ENCODE measurements around the gene PHTF1. TPM values are rescaled to one million over a fixed set of nuclear protein-coding genes. Genes with fewer than 3 reads are reported as not detected.

The PHTF1 gene
- total RNA-seq, 2 donors from 2014 or later = 17.0 to 24.5 TPM

GRCh38 chr1:113663165-113663951, 95.9 kb downstream of the PHTF1 start:
- no peak for ATAC-seq
- Mint-ChIP-seq H3K27ac (no peak overlapping the region), H3K36me3 (no peaks in the 10 kb centered on the region), H3K9me3 (no peaks in the 10 kb centered on the region)
- DNase-seq (ENCODE audit: low spot score in 2 of 2) = no peak

DNA sequence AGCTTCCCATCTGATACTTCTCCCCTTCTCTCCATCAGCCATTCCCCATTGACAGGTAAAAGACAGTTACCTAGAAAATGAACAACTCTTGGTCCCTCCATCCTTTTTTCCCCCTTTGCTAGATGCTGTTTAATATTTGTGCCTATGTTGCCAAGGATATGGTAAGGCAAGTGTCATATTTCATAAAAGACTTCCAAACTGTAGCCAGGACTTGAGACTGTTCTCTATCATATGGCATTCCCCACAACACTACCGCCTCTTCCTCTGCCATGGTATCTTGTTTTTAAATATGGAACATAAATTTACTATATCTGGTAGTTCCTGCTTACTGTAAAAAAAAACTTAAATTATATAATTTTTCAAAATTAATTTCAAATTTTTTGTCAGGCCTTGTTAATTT, 97.2 kb downstream of the PHTF1 start:
- H3K36me3 Mint-ChIP-seq = no peaks in the 10 kb centered on the region
- no peak for ATAC-seq
- DNase-seq (ENCODE audit: low spot score in 2 of 2) = no peak
- no peak overlapping the region for H3K27ac Mint-ChIP-seq
- H3K9me3 Mint-ChIP-seq = no peaks in the 10 kb centered on the region

DNA sequence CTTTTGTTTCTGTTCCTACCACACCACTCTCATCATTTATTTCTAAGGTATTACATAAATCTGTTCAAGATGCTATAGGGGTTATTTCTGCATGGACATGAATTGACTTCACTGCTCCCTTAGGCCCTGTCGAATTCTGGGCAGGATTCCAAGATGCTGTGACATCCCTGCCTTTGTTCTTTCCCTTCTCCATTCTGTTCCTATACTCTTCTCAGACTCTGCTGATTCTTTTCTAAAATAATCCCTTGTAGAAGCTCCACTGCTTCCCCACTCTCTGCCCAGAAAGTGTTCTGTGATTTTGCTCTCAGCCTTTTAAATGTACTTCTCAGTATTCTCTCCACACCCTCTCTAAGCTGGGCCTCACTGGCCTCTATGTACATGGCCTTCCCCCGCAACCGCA, 99.2 kb downstream of the PHTF1 start:
- ATAC-seq (no peak), DNase-seq (ENCODE audit: low spot score in 2 of 2) (no peak)
- H3K9me3 Mint-ChIP-seq = no peaks in the 10 kb centered on the region
- H3K36me3 Mint-ChIP-seq = no peaks in the 10 kb centered on the region
- no peak overlapping the region for H3K27ac Mint-ChIP-seq

GRCh38 chr1:113659556-113659955, 99.7 kb downstream of the PHTF1 start:
- ATAC-seq (no peak), DNase-seq (ENCODE audit: low spot score in 2 of 2) (no peak)
- no peaks in the 10 kb centered on the region for H3K36me3 Mint-ChIP-seq
- H3K9me3 Mint-ChIP-seq = no peaks in the 10 kb centered on the region
- no peak overlapping the region for H3K27ac Mint-ChIP-seq

- no peak for ATAC-seq
- Mint-ChIP-seq H3K27ac (no peak overlapping the region), H3K36me3 (no peaks in the 10 kb centered on the region), H3K9me3 (no peaks in the 10 kb centered on the region)
- no peak for DNase-seq (ENCODE audit: low spot score in 2 of 2)
These were observed 100.3 kb downstream of the PHTF1 start for GRCh38 chr1:113659035-113659434.

DNA sequence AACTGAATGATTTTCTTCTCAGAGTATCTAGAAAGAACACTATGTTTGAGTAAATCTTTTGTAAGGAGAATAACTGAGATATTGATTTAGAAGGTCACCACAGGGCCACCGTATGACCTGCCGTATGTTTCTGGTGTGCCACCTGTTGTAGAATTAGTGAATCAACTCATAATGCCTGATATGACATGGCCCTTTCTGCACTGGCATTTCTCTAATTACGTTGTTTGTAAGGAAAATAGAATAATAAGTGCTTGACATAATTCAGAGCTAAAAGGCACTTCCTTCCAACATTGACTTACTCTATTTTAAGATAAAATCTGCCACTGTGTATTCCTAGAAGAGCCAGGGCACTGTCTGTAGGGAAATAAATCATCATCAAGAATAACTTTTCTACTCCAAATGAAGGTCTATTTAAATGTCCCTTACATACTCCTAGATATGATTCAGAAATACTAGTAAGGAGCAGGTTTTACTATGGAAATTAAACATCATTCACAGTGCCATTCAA, 101.7 kb downstream of the PHTF1 start:
- H3K9me3 Mint-ChIP-seq = no peaks in the 10 kb centered on the region
- DNase-seq (ENCODE audit: low spot score in 2 of 2) (no peak), ATAC-seq (no peak)
- H3K27ac Mint-ChIP-seq = no peak overlapping the region
- no peaks in the 10 kb centered on the region for H3K36me3 Mint-ChIP-seq

GRCh38 chr1:113657126-113657525, 102.2 kb downstream of the PHTF1 start:
- no peak overlapping the region for H3K27ac Mint-ChIP-seq
- no peak for ATAC-seq
- no peaks in the 10 kb centered on the region for H3K36me3 Mint-ChIP-seq
- no peak for DNase-seq (ENCODE audit: low spot score in 2 of 2)
- no peaks in the 10 kb centered on the region for H3K9me3 Mint-ChIP-seq

GRCh38 chr1:113654883-113655282, 104.4 kb downstream of the PHTF1 start:
- Mint-ChIP-seq H3K27ac (no peak overlapping the region), H3K36me3 (no peaks in the 10 kb centered on the region), H3K9me3 (no peaks in the 10 kb centered on the region)
- DNase-seq (ENCODE audit: low spot score in 2 of 2) (no peak), ATAC-seq (no peak)

DNA sequence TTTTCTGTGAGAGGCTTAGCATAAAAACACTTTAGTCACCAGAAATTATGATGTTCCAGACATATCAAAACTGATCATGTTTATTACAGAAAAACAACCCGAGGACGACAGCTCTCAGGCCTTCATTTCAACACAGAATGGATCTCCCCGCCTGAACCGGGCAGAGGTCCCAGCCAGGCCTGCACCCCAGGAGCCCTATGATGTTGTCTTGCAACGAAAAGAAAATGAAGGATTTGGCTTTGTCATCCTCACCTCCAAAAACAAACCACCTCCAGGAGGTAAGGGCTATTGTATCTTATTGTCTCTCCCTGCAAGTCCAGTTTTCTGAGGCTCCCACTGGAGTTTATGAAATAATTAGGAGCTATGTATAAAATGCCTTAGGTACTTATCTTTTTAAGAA, 105.5 kb downstream of the PHTF1 start:
- H3K36me3 Mint-ChIP-seq = no peaks in the 10 kb centered on the region
- DNase-seq (ENCODE audit: low spot score in 2 of 2) (no peak), ATAC-seq (no peak)
- H3K27ac Mint-ChIP-seq = no peak overlapping the region
- no peaks in the 10 kb centered on the region for H3K9me3 Mint-ChIP-seq

DNA sequence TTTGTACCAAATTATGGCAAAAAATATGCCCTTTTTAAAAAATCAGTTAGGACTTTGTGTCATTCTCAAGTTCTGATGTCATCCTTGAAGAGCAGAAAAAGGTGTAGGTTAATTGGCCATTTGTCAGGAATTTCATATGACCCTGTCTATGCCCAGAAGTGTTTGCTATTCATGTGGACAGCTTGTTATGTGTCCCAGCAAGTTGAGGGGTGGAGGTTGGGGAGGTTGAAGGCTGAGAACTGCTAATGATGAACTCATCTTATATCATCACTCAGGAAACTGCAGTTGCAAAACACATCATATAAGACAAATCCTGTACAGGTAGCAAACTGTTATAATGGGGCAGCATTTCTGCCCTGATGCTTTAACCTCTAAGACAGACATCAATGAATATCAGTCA, 106.5 kb downstream of the PHTF1 start:
- H3K27ac Mint-ChIP-seq = no peak overlapping the region
- no peak for DNase-seq (ENCODE audit: low spot score in 2 of 2)
- H3K9me3 Mint-ChIP-seq = no peaks in the 10 kb centered on the region
- ATAC-seq = no peak
- H3K36me3 Mint-ChIP-seq = no peaks in the 10 kb centered on the region

DNA sequence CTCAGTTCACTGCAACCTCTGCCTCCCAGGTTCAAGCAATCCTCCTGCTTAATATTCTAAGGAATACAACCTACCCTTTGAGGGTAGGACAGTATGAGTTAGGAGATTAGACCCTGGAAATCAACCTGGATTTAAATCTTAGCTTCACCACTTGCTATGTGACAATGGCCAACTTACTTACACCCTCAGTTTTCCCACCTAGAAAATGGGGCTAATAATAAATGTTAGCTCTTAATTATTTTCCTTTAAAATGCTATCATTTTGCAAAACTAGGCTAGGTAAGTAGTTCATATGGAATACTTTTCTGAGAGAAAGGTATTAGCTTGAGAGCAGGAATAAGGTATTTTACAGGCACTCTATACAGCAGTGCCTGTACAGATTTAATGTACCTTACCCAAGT, 110.8 kb downstream of the PHTF1 start:
- no peak for ATAC-seq
- Mint-ChIP-seq H3K9me3 (no peaks in the 10 kb centered on the region), H3K36me3 (no peaks in the 10 kb centered on the region), H3K27ac (no peak overlapping the region)
- DNase-seq (ENCODE audit: low spot score in 2 of 2) = no peak

DNA sequence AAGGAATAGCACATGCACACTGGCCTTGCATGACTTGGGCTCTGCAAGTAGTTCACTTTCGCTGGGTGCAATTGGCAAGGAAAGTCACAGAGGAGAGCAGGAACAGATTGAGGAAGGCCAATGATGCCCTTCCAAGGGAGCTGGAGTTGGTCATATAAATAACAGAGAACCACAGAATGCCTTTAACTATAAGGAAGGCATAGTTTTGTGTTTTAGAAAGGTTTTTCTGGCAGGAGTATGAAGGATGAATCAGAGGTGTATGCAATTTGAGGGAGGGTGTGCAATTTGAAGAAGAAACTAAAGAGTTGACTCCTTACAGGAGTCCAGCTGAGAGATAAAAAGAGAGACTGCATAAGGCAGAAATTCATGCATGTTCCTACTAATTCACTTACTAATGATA, 112.1 kb downstream of the PHTF1 start:
- DNase-seq (ENCODE audit: low spot score in 2 of 2) (no peak), ATAC-seq (no peak)
- Mint-ChIP-seq H3K36me3 (no peaks in the 10 kb centered on the region), H3K9me3 (no peaks in the 10 kb centered on the region), H3K27ac (no peak overlapping the region)

Other genes with a start within 250 kb of the PHTF1 start
- 10 to 100 TPM; 21.6 to 28.3 TPM for gene RSBN1, start 53.0 kb upstream of the PHTF1 start, total RNA-seq
- 10 to 100 TPM; 54.4 to 55.3 TPM for gene PTPN22, start 112.2 kb upstream of the PHTF1 start, total RNA-seq
- 1 to 10 TPM; 1.1 to 1.3 TPM for gene BCL2L15, start 128.1 kb upstream of the PHTF1 start, total RNA-seq
- gene AP4B1, start 145.3 kb upstream of the PHTF1 start, total RNA-seq = 10 to 100 TPM; 58.9 to 71.6 TPM
- 10 to 100 TPM; 15.9 to 21.8 TPM for gene DCLRE1B, start 145.8 kb upstream of the PHTF1 start, total RNA-seq
- 10 to 100 TPM; 43.7 to 75.8 TPM for gene HIPK1, start 169.8 kb upstream of the PHTF1 start, total RNA-seq
- gene OLFML3, start 220.0 kb upstream of the PHTF1 start, total RNA-seq = under 1 TPM; 0.33 to 0.64 TPM